Measurements from ENCODE around the gene LIX1.
"Not testable (repeated sequence)": the region's sequence is repeated elsewhere in the genome, so short reads cannot be mapped to it uniquely, and the experiment has no call there.

Gene LIX1

GRCh38 chr5:97142521-97143254 is at the start of gene LIX1:
Gene LIX1 (minus strand): TSS chr5:97142611. CDS start chr5:97142576, 35 bp downstream.
- DNase-seq: peak; percentile 1

DNA sequence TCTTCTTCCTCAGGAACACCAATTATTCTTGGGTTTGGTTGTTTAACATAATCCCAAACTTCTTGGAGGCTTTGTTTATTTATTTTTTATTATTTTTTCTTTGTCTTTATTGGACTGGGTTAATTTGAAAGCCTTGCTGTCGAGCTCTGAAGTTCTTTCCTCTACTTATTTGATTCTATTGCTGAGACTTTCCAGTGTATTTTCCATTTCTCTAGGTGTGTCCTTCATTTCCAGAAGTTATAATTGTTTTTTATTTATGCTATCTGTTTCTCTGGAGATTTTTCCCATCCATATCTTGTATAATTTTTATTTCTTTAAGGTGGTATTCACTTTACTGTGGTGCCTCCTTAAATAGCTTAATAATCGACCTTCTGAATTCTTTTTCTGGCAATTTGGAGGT is 49.5 kb upstream of the LIX1 start:
- no peak for DNase-seq

DNA sequence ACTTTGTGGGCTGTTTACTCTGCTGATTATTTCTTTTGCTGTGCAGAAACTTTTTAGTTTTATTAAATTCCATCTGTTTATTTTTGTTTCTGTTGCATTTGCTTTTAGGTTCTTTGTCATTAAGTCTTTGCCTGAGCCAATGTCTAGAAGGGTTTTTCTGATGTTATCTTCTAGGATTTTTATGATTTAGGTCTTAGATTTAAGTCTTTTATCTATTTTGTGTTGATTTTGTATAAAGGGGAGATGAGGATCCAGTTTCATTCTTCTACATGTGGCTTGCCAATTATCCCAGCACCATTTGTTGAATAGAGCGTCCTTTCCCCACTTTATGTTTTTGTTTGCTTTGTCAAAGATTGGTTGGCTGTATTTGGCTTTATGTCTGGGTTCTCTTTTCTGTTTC is 47.1 kb upstream of the LIX1 start:
- DNase-seq: not testable (repeated sequence)

GRCh38 chr5:97183930-97184213 is 41.5 kb upstream of the LIX1 start:
- DNase-seq: no peak

DNA sequence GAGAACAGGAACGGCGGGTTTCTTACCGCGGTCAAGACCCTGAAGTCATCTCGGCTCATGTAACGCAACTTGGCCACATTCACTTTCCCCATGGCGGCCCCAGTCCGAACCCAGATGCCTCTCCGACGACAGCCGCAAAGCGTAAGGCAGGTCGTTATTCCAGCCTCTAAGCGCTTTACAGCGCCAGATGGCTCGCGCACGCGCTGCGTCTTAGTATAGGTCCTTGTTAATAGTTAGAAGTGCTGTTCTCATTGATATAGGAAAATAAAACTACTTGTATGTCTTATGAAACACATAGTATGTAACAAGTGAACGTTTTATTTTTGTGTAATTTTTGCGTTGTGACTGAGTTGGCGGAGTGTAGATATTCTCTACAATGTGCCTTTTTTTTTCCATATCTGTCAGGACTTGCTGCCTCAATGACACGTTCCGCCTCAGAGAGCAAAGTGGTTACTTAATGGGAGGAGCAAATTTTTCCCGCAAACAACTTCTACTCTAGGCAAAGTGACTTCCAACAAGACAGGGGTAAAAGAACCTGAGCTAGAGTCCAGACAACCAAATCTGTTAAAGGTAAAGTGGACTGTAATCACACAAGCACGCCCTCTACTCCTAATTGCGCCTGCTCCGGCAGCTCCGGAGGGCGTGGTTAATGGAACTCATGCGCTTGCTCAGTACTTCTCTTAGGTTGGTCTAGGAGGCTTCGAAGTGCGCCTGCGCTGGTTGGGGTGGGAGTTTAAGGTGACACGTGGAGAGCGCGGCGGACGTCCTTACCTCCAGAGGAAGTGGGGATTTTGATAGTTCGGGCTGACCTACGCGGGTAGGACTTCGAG is 40.9 kb upstream of the LIX1 start, which contains the start of gene RIOK2:
Gene RIOK2, minus strand, starts transcription at position 148 of the 830 bp plus-strand sequence. Its CDS starts 56 bp downstream, at position 92.
- DNase-seq: peak; percentile 97

GRCh38 chr5:97182571-97183099 is 40.2 kb upstream of the LIX1 start:
- no peak for DNase-seq

DNA sequence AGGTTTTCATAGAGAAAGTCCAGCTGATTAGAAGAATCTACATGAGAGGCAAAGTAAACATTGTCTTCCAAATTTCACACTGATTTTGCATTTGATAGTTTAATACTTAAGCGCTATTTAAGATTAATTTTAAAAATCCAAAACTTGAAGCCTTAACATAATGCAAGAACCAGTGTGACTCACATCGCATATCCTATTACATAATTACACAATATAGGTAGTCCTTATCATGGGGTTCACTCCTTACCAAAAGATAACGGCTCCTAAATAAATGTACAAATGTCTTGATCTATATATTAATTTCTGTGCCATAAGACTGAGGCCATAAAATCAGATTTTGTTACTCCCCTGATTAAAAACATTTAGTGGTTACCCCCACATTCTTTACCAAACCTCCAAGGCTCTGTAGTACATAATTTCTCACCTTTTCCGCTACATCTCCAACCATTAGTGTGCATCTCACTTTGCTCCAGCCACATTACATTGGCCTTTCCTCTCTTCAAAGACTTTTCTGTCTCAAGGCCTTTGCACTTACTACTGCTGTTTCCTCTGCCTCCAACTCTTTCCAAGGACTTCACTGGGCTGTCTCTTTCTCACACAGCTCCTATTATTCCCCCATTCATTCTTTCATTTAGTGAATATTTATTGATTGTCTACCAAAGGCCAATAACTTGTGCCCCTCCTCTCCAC is 39.6 kb upstream of the LIX1 start:
- no peak for DNase-seq

GRCh38 chr5:97179457-97179856 is 37.0 kb upstream of the LIX1 start:
- DNase-seq: not testable (repeated sequence)

- DNase-seq: no peak
Observed at GRCh38 chr5:97172227-97172626, 29.8 kb upstream of the LIX1 start.

DNA sequence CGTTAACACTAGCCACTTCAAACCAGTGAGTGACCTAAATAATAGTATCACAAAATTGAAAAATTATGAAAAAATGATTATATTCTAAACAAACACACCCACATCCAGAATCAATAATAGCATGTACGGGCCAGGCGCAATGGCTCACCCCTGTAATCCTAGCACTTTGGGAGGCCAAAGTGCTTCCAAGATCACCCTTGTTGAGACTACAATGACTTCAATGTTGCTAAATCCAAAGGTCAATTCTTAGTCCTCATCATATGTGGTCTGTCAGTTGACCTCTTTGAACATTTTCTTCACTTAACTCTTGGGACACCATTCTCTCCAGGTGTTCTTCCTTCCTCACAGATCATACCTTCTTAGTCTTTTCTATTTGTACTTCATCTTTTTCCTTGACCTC is 29.3 kb upstream of the LIX1 start:
- DNase-seq: no peak

DNA sequence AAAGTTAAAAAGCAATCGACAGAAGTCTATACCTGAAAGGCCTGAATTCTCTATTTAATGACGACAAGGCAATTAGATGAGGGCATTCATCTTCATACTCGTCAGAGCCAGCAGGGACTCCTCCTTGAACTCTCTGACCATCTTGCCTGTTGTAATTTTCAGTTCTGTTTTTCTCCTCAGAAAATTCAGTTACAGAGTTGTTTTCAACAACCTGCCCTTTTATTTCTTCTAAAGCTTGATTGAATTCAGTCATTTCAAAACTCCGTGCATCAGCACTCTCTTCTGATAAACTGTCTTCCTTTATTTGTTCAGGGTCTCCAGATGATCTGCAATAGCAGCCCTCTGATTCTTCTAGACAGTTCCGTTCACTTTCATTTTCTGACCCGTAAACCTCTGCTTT is 25.0 kb upstream of the LIX1 start:
- no peak for DNase-seq

- no peak for DNase-seq
Observed at GRCh38 chr5:97165726-97166125, 23.3 kb upstream of the LIX1 start.

DNA sequence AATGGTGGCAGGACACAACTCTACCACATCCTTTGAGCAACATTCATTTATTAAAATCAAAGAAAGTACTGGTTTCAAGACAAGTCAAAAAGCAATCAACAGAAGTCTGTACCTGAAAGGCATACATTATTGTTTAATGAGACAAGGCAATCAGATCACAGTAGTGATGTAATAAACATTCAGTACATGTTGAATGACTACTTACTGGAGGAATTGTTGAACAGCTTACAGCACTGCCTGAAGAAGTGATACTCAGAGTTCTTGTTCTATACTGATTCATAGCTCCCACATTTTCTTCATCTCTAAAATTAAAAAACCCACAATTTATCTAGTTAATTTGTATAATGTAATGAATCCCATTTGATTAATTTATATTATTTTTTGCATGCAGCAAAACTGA is 22.4 kb upstream of the LIX1 start:
- DNase-seq: no peak

- DNase-seq: no peak
Observed at GRCh38 chr5:97163790-97164285, 21.4 kb upstream of the LIX1 start.

DNA sequence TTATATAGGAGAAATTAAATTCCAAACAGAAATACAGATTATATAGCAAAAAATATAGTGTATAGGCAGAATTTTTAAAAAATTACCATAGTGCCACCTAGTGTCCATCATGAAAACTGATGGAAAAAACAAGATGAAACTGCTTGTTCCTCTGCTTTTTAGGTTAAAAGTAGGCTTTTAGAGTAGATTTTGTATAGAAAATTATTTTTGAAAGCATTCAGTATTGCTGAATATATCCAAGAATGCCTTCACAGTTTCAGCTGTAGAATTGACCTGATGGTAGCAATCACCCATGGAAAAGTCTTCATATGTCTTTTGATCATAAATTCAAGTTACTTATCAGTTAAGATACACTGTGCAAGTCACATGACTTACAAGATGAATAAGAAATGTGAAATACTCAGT is 21.0 kb upstream of the LIX1 start:
- no peak for DNase-seq

DNA sequence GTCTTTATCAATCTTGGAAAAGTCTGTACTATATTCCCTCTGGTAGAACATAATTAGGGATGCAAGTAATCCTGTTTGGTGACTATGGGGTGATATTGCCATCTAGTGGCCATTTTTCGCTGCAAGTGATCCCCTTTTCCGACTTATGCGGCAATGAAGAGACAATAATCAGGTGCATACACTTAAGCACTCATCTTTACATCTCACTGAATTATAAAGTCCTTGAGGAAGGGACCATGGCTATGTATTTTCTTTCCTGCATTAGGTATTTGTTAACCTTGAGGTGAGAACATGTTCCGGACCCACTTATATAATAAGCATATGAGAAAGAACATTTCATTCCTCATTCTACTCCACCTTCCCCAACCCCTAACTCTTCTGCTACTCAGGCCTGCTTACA is 19.6 kb upstream of the LIX1 start:
- DNase-seq: no peak

GRCh38 chr5:97157689-97158088 is 15.3 kb upstream of the LIX1 start:
- DNase-seq: no peak

- no peak for DNase-seq
Observed at GRCh38 chr5:97151370-97151769, 9.0 kb upstream of the LIX1 start.

GRCh38 chr5:97150401-97150800 is 8.0 kb upstream of the LIX1 start:
- DNase-seq: no peak

GRCh38 chr5:97149709-97150108 is 7.3 kb upstream of the LIX1 start:
- no peak for DNase-seq

GRCh38 chr5:97148288-97148687 is 5.9 kb upstream of the LIX1 start:
- no peak for DNase-seq

DNA sequence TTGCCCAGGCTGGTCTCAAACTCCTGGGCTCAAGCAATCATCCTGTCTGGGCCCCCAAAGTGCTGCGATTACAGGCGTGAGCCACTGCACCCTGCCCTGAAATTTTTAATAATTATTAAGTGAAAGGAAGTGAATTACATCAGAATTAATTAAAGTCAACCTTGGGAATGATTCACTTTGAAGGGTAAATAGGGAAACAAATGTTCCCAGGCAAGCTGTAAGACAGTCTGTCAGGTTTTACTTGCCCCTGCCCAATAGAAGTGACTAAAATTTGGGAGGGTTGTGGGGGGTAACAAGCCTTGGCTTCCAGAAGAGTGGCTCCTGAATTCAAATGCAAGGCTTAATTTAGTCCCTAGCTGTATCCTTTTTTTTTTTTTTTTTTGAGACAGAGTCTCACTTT is 1.3 kb upstream of the LIX1 start:
- no peak for DNase-seq

GRCh38 chr5:97141539-97141938 is 872 bp downstream of the LIX1 start:
- DNase-seq: no peak
